Measurements from ENCODE around the gene MXRA8.

- no peak for TF ChIP-seq CTCF (IDR thresholded peaks at IDR 0.05; ENCODE audit: insufficient read depth, low read length, poor library complexity, severe bottlenecking)
- TF ChIP-seq EZH2phosphoT487 (conservative IDR thresholded peaks at IDR 0.05; ENCODE audit: low read length), result no peak
These were observed 39.3 kb downstream of the MXRA8 start for GRCh38 chr1:1318777-1319645.
